Large intestine (tissue), 3 donors: ENCODE results near the gene GFM1. TPM values are rescaled to one million over a fixed set of nuclear protein-coding genes. Genes with fewer than 3 reads are reported as not detected.
"Not testable (repeated sequence)": the region's sequence is repeated elsewhere in the genome, so short reads cannot be mapped to it uniquely, and the experiment has no call there.

Experiments
- DNase-seq, 2 donors: peaks; one replicate each; pipeline versions ENCODE4 v3.0.0 to v3.0.0-alpha.2; 2013
- H3K27ac ChIP-seq: one replicate; pipeline ENCODE4 v1.5.1; 2013; ENCODE audit warnings: low read length
- H3K27me3 ChIP-seq: 2 replicates; pipeline ENCODE4 v1.6.1; 2013; ENCODE audit warnings: low read length; ENCODE audit not compliant: control insufficient read depth, insufficient read depth
- H3K36me3 ChIP-seq: 2 replicates; pipeline ENCODE4 v1.6.1; 2013; ENCODE audit warnings: low read length; ENCODE audit not compliant: control insufficient read depth, insufficient read depth
- H3K4me1 ChIP-seq: one replicate; pipeline ENCODE4 v1.6.1; 2013; ENCODE audit warnings: low read length; ENCODE audit not compliant: control insufficient read depth, insufficient read depth
- H3K4me3 ChIP-seq: one replicate; pipeline ENCODE4 v1.5.1; 2013; ENCODE audit warnings: low read length
- H3K9me3 ChIP-seq: one replicate; pipeline ENCODE4 v1.6.1; 2013; ENCODE audit warnings: mild to moderate bottlenecking, low read depth, low read length, moderate library complexity; ENCODE audit not compliant: control insufficient read depth
- WGBS: methylation state at CpG from one replicate; pipeline ENCODE4 v1.1.5; 2013; ENCODE audit warnings: low lambda C conversion rate; ENCODE audit not compliant: insufficient coverage; 5-methylcytosine and 5-hydroxymethylcytosine counted together
- polyA plus RNA-seq: library from polyadenylated mRNA; unstranded; fragments of 120-200 nt; gene quantifications from one replicate; pipeline ENCODE4 v1.2.1, GENCODE V29; 2013

GFM1 gene
- polyA plus RNA-seq, 1 donor, result 41.8 TPM

- peak within 1 kb of the TSS; percentile 76 for H3K4me3 ChIP-seq
- WGBS, result no CpG with 5 or more reads among the region's 30 CpGs
- H3K27ac ChIP-seq, result peak within 1 kb of the TSS; percentile 78
- H3K9me3 ChIP-seq, result no peaks in the 10 kb centered on the region
- H3K36me3 ChIP-seq, result peaks cover 16% of the 10 kb centered on the region
- peak; percentile 93 to 97 for DNase-seq
- H3K27me3 ChIP-seq, result no peaks in the 10 kb centered on the region
- peaks cover 6% of the 10 kb centered on the region for H3K4me1 ChIP-seq
These were observed 28.2 kb downstream of the GFM1 start, which contains the start of gene LXN for GRCh38 chr3:158672215-158673176. Gene LXN (minus strand): TSS chr3:158672648. CDS start chr3:158672478, 170 bp downstream.

DNA sequence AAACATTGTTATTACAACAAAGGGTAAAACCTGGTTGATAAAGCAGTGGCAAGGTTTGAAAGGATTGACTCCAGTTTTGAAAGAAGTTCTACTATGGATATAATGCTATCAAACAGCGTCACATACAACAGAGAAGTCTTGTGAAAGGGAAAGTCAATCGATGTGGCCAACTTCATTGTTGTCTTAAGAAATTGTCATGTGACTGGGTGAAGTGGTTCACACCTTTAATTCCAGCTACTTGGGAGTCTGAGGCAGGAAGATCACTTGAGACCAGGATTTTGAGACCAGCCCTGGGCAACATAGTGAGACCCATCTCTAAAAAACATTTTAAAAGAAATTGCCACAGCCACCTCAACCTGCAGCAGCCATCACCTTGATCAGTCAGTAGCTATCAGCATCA lies 34.4 kb downstream of the GFM1 start:
- no peaks in the 10 kb centered on the region for H3K27me3 ChIP-seq
- no peaks in the 10 kb centered on the region for H3K4me1 ChIP-seq
- H3K36me3 ChIP-seq, result peaks cover 9% of the 10 kb centered on the region
- H3K9me3 ChIP-seq, result no peaks in the 10 kb centered on the region
- WGBS, result no CpG with 5 or more reads among the region's 2 CpGs
- H3K4me3 ChIP-seq, result no peak overlapping the region
- no peak for DNase-seq
- no peak overlapping the region for H3K27ac ChIP-seq

GRCh38 chr3:158679547-158680000 lies 35.2 kb downstream of the GFM1 start:
- no peak overlapping the region for H3K4me3 ChIP-seq
- H3K27ac ChIP-seq, result no peak overlapping the region
- H3K36me3 ChIP-seq, result peaks cover 11% of the 10 kb centered on the region
- H3K27me3 ChIP-seq, result no peaks in the 10 kb centered on the region
- no peaks in the 10 kb centered on the region for H3K9me3 ChIP-seq
- WGBS, result no CpG with 5 or more reads among the region's 1 CpG
- DNase-seq, result no peak
- no peaks in the 10 kb centered on the region for H3K4me1 ChIP-seq

DNA sequence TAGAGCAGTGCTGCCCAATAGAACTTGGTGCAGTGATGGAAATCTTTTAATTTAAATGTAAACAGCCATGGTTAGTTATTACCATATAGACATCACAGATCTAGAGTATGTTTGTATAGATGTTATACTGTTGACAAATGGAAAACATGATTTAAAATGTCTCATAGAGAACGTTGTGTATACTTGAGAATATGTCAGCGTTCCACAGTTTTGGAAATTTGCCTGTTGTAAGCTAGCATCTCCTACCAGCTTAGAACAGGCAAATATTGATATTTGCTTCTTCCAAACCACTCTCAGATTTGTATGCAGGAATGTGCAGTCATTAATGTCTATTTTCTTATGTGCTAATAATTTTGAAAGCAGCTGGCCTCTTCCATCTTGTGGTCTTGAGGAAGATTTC lies 36.5 kb downstream of the GFM1 start:
- H3K4me1 ChIP-seq, result no peaks in the 10 kb centered on the region
- no peaks in the 10 kb centered on the region for H3K27me3 ChIP-seq
- no peak overlapping the region for H3K27ac ChIP-seq
- DNase-seq, result no peak
- WGBS, result no CpG with 5 or more reads among the region's 2 CpGs
- peaks cover 11% of the 10 kb centered on the region for H3K36me3 ChIP-seq
- H3K4me3 ChIP-seq, result no peak overlapping the region
- H3K9me3 ChIP-seq, result no peaks in the 10 kb centered on the region

DNA sequence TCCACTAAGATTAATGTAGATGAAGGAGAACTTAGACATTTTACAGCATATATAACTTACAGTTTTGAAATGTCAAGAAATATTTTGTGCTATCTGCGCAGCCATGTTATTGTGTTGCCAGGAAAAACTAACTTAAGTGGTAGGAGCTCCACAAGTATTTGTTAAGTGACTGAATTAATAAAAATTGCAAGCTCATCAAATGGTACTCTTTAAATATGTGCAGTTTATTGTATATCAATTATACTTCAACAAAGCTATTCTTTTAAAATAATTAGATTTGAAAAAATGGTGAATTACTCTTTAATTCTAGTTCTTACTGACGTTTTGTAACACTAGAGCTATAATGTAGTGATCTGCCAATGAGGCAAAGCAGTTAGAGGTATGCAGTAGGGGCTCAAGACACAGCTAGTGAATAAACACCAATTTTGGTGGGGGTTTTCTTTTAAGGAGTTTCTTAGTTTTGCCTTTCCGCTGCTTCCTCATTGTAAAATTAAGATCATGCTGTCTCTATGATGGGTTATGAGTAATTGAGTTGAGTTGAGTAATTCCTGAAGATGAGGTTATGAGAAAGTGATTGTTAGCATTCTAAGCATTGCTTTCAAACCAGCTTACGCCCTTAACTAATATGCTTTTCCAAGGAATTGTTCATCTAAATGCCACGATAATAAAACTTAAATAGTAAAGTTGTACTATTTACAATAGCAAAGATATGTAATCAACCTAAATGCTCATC lies 39.1 kb downstream of the GFM1 start:
- Histone ChIP-seq H3K9me3 (no peaks in the 10 kb centered on the region), H3K27ac (no peak overlapping the region), H3K36me3 (peaks cover 6% of the 10 kb centered on the region), H3K4me3 (no peak overlapping the region), H3K4me1 (no peaks in the 10 kb centered on the region), H3K27me3 (no peaks in the 10 kb centered on the region)
- 88% methylated on average over 2 of the region's 5 CpGs for WGBS
- no peak for DNase-seq

DNA sequence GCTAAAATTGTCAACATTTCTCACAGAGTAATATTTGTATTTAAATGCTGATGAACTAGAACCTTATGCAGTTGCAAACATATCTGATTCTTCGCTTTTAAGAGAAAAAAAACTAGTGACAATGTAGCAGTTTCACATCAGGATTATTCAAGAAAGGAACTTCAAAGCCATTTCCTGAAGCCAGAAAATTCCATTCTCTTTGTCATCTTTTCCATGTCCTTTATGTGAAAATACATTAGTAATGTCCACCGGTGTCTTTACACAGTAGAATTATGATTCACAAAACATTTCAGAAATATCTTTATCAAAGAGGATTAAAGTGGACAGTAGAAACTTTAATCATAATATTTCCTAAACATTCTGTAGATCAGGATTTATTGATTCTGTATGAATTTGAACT lies 40.8 kb downstream of the GFM1 start:
- Histone ChIP-seq H3K27me3 (no peaks in the 10 kb centered on the region), H3K27ac (no peak overlapping the region), H3K36me3 (peaks cover 6% of the 10 kb centered on the region), H3K4me1 (no peaks in the 10 kb centered on the region), H3K4me3 (no peak overlapping the region), H3K9me3 (no peaks in the 10 kb centered on the region)
- 100% methylated on average over 2 of the region's 2 CpGs for WGBS
- DNase-seq, result no peak

DNA sequence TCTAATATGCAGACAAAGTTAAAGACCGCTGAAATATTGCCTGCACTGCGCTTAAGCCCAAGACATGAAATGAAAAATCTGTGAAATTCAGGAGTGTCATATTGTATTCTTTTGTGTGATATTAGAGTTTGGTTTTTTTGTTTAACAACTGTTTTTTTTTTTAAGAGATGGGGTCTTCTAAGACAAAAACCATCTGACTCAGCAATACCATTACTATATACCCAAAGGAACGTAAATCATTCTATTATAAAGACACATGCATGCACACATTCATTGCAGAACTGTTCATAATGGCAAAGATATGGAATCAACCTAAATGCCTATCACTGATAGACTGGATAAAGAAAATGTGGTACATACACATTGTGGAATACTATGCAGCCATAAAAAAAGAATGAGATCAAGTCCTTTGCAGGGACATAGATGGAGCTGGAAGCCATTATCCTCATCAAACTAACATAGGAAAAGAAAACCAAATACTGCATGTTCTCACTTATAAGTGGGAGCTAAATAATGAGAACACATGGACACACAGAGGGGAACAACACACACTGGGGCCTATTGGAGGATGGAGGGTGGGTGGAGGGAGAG lies 49.6 kb downstream of the GFM1 start:
- not testable (repeated sequence) for H3K27me3 ChIP-seq, H3K4me1 ChIP-seq, H3K27ac ChIP-seq, H3K4me3 ChIP-seq, DNase-seq, H3K9me3 ChIP-seq
- WGBS, result no CpG with 5 or more reads among the region's 3 CpGs
- H3K36me3 ChIP-seq, result peaks cover 26% of the 10 kb centered on the region

- no peak for DNase-seq
- H3K27me3 ChIP-seq, result no peaks in the 10 kb centered on the region
- 100% methylated on average over 1 of the region's 2 CpGs for WGBS
- no peak overlapping the region for H3K4me3 ChIP-seq
- no peak overlapping the region for H3K27ac ChIP-seq
- H3K9me3 ChIP-seq, result no peaks in the 10 kb centered on the region
- H3K4me1 ChIP-seq, result no peaks in the 10 kb centered on the region
- H3K36me3 ChIP-seq, result peaks cover 30% of the 10 kb centered on the region
These were observed 52.3 kb downstream of the GFM1 start for GRCh38 chr3:158696618-158697017.

DNA sequence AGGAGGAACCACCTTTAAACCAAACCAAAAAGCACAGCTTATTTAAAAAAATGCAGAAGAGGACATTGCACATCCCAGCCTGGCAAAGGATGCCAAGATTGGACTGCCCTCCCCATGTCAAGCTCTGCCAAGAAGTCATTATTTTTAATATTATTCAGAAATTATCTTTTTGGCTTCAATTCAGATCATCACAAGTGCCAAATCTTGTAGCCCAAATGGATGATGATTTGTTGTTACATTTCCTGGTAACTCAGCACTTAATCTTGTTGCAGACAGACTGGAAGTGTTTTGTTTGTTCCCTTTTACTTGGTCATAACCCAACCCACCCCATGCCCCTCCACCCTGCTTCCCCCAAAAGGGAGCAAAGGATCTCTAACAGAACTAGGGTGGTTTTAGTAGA lies 56.2 kb downstream of the GFM1 start:
- Histone ChIP-seq H3K9me3 (no peaks in the 10 kb centered on the region), H3K36me3 (peaks cover 42% of the 10 kb centered on the region), H3K4me1 (no peaks in the 10 kb centered on the region), H3K4me3 (no peak overlapping the region), H3K27me3 (no peaks in the 10 kb centered on the region), H3K27ac (no peak overlapping the region)
- DNase-seq, result no peak

DNA sequence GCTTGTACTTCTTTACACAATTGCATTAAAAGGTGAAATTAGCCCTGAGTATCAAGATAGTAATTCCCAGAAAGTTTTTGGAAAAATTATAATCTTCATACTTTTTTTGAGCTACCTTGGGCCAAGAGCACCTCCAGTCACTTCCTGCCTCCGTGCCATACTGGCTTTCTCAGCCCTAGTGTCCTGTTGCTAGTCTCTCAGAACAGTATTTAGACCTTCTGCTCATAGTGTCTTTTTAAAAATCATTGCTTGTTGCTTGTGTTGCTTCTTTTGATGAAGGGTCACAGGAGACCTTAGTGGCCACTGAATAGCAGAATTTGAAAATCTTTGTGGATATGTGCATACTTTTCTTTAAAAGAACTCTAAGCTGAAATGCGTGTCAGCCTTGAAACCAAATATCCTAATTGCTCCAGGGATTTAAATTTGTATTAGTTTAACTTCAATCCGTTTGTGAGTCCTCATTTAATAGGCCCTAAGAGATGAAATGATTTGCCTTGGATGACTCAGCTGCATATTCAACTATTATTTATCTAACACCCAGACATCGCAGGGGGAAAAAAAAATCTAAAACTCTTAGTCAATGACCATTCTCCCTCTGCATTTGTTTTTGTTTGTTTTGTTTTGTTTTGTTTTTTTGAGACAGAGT lies 57.2 kb downstream of the GFM1 start:
- no peak overlapping the region for H3K4me3 ChIP-seq
- no peaks in the 10 kb centered on the region for H3K9me3 ChIP-seq
- no peak for DNase-seq
- no peak overlapping the region for H3K27ac ChIP-seq
- WGBS, result no CpG with 5 or more reads among the region's 4 CpGs
- no peaks in the 10 kb centered on the region for H3K4me1 ChIP-seq
- H3K27me3 ChIP-seq, result no peaks in the 10 kb centered on the region
- peaks cover 45% of the 10 kb centered on the region for H3K36me3 ChIP-seq
